Fibroblast of lung (primary cell): ENCODE measurements around the gene IFT22. TPM values are rescaled to one million over a fixed set of nuclear protein-coding genes. Genes with fewer than 3 reads are reported as not detected.

ENCODE experiments used
- DNase-seq, 2 donors: peaks; one replicate each; pipeline versions ENCODE4 v3.0.0 to v3.0.0-alpha.2; 2010; ENCODE audit warnings: low read depth in 2 of 2
- H2AFZ ChIP-seq: 2 replicates; pipeline ENCODE4 v1.5.1; 2012; ENCODE audit warnings: low read length, control low read depth, inconsistent platforms
- H3K27ac ChIP-seq: 2 replicates; pipeline ENCODE4 v1.5.1; 2011; ENCODE audit warnings: low read length, control low read depth; ENCODE audit not compliant: insufficient read depth
- H3K27me3 ChIP-seq: 2 replicates; pipeline ENCODE4 v1.5.1; 2011; ENCODE audit warnings: mild to moderate bottlenecking, low read length; ENCODE audit not compliant: control insufficient read depth, insufficient read depth
- H3K36me3 ChIP-seq: 2 replicates; pipeline ENCODE4 v1.5.1; 2011; ENCODE audit warnings: low read length; ENCODE audit not compliant: control insufficient read depth, insufficient read depth
- H3K4me1 ChIP-seq: 2 replicates; pipeline ENCODE4 v1.5.1; 2011; ENCODE audit warnings: low read length; ENCODE audit not compliant: control insufficient read depth, insufficient read depth; ENCODE audit errors: extremely low read depth
- H3K4me2 ChIP-seq: 2 replicates; pipeline ENCODE4 v1.5.1; 2011; ENCODE audit warnings: low read length, control low read depth; ENCODE audit not compliant: insufficient read depth; ENCODE audit errors: extremely low read depth
- H3K4me3 ChIP-seq, 4 experiments: fragments of 200-600 bp in 1 of 4; sonication (generic) in 1 of 4; replicated peaks in 1 of 4; 2 replicates each; pipeline ENCODE4 v1.5.1; 2011 to 2016; ENCODE audit warnings: low read length in 4 of 4, low read depth in 3 of 4, mild to moderate bottlenecking in 3 of 4, control low read depth in 2 of 4, inconsistent platforms in 1 of 4, mixed read lengths in 1 of 4; ENCODE audit not compliant: insufficient read depth in 1 of 4; ENCODE audit errors: control extremely low read depth in 1 of 4
- H3K79me2 ChIP-seq: 2 replicates; pipeline ENCODE4 v1.5.1; 2012; ENCODE audit warnings: mild to moderate bottlenecking, low read length, inconsistent platforms; ENCODE audit not compliant: control insufficient read depth, insufficient read depth
- H3K9ac ChIP-seq: 2 replicates; pipeline ENCODE4 v1.5.1; 2011; ENCODE audit warnings: mild to moderate bottlenecking, low read length, control low read depth; ENCODE audit not compliant: insufficient read depth
- H3K9me3 ChIP-seq: 2 replicates; pipeline ENCODE4 v1.5.1; 2012; ENCODE audit warnings: low read depth, low read length; ENCODE audit not compliant: control insufficient read depth, insufficient read depth
- H4K20me1 ChIP-seq: 2 replicates; pipeline ENCODE4 v1.5.1; 2011; ENCODE audit warnings: low read length; ENCODE audit not compliant: control insufficient read depth, insufficient read depth; ENCODE audit errors: extremely low read depth
- EZH2 ChIP-seq: IDR thresholded peaks from 2 replicates; pipeline ENCODE4 v1.5.1; 2012; ENCODE audit warnings: low read length, control low read depth, mild to moderate bottlenecking; ENCODE audit errors: missing control alignments
- polyA plus RNA-seq, 2 donors: library from polyadenylated mRNA; depleted of rRNA in 1 of 2; stranded (reverse) in 1 of 2; unstranded in 1 of 2; fragments of >200 nt; gene quantifications; 2 replicates each; pipeline ENCODE4 v1.2.1, GENCODE V29; 2011 to 2012; ENCODE audit warnings: missing spikeins in 1 of 2
- total RNA-seq: library from RNA; depleted of rRNA; stranded (reverse); fragments of >200 nt; gene quantifications from 2 replicates; pipeline ENCODE4 v1.2.1, GENCODE V29; 2014
- TF ChIP-seq, protein P1 (sequence below), 2 donors: IDR thresholded peaks in 1 of 2; conservative IDR thresholded peaks in 1 of 2; 1 replicate in 1 of 2; 2 replicates in 1 of 2; pipeline ENCODE4 v1.5.1; 2011 to 2012; ENCODE audit warnings: low read length in 2 of 2, control low read depth in 1 of 2, inconsistent platforms in 1 of 2, low read depth in 1 of 2, mild to moderate bottlenecking in 1 of 2

Gene IFT22
- total and polyA plus RNA-seq, 2 donors (not counting 1 experiment from before 2014, with no cell fraction given), result 19.8 to 34.2 TPM

DNA sequence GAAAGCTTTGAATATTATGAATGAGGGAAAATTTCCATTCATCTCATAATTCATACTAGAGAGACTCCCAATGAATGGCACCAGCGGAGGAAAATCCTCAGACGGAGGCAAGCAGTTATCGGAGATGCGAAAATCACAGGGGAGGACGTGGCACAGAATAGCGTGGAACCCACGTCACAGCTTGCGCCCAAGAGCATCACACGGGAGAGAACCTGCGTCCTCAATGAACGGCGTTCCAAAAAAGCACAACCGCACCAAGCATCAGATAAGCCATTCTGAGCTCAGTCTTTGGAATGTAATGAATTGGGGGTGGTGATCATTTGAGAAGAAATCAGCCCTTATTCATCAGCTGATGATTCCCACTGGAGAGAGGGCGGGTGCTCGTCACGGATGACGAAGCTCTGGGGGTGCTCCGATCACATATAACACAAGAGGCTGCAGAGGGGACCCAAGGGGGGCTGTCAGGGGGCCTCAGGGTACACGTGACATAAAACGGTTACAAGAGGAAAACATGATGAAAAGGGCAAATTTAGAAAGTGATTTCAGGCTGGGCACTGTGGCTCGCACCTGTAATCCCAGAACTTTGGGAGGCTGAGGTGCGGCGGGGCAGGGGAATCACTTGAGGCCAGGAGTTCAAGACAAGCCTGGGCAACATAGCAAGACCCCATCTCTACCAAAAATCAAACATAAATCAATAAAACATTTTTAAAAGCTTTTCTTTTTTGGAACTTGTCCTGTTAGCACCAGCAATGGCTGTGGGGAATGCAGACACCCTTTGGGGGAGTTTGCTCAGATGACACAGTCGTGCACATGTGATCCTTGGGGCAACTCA, 42.9 kb downstream of the IFT22 start:
- Histone ChIP-seq H3K4me3 (no peak overlapping the region), H3K4me1 (no peaks in the 10 kb centered on the region), H3K9me3 (no peaks in the 10 kb centered on the region), H3K79me2 (no peaks in the 10 kb centered on the region), H2AFZ (no peak overlapping the region), H3K27ac (no peak overlapping the region), H3K36me3 (no peaks in the 10 kb centered on the region), H4K20me1 (no peaks in the 10 kb centered on the region), H3K9ac (no peak overlapping the region), H3K4me2 (no peak overlapping the region), H3K27me3 (no peaks in the 10 kb centered on the region)
- DNase-seq, result no peak
- no peak for TF ChIP-seq EZH2
- TF ChIP-seq, protein P1, sequence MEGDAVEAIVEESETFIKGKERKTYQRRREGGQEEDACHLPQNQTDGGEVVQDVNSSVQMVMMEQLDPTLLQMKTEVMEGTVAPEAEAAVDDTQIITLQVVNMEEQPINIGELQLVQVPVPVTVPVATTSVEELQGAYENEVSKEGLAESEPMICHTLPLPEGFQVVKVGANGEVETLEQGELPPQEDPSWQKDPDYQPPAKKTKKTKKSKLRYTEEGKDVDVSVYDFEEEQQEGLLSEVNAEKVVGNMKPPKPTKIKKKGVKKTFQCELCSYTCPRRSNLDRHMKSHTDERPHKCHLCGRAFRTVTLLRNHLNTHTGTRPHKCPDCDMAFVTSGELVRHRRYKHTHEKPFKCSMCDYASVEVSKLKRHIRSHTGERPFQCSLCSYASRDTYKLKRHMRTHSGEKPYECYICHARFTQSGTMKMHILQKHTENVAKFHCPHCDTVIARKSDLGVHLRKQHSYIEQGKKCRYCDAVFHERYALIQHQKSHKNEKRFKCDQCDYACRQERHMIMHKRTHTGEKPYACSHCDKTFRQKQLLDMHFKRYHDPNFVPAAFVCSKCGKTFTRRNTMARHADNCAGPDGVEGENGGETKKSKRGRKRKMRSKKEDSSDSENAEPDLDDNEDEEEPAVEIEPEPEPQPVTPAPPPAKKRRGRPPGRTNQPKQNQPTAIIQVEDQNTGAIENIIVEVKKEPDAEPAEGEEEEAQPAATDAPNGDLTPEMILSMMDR (conservative IDR thresholded peaks at IDR 0.05 in 1 of 2, IDR thresholded peaks at IDR 0.05 in 1 of 2; ENCODE audit: low read depth in 1 of 2, low read length in 2 of 2), result no peak

DNA sequence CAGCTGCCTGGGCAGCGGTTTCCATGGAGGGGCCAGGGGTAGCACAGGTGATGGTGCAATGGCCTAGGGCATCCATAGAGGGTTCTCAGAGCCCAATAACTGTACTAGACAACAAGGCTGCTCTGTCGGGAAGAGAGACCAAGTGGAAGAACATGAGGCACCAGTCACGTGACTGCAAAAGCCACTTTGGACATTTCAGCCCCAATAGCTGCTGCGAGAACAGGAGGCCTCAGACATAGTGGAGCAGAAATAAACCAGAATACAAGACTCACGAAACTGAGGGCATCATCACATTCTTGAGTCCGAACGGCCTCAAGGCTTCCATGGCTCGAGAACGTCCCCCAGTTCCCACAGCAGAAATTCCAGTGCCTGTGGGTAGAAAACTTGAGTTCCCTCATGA, 44.5 kb downstream of the IFT22 start:
- H3K27me3 ChIP-seq, result no peaks in the 10 kb centered on the region
- H3K27ac ChIP-seq, result no peak overlapping the region
- no peaks in the 10 kb centered on the region for H3K4me1 ChIP-seq
- H3K36me3 ChIP-seq, result no peaks in the 10 kb centered on the region
- no peak overlapping the region for H3K4me3 ChIP-seq
- no peaks in the 10 kb centered on the region for H4K20me1 ChIP-seq
- no peak overlapping the region for H2AFZ ChIP-seq
- H3K79me2 ChIP-seq, result no peaks in the 10 kb centered on the region
- no peak overlapping the region for H3K9ac ChIP-seq
- DNase-seq, result no peak
- TF ChIP-seq, protein P1 (conservative IDR thresholded peaks at IDR 0.05 in 1 of 2, IDR thresholded peaks at IDR 0.05 in 1 of 2; ENCODE audit: low read depth in 1 of 2, low read length in 2 of 2), result no peak
- no peak for TF ChIP-seq EZH2
- no peak overlapping the region for H3K4me2 ChIP-seq
- H3K9me3 ChIP-seq, result no peaks in the 10 kb centered on the region

DNA sequence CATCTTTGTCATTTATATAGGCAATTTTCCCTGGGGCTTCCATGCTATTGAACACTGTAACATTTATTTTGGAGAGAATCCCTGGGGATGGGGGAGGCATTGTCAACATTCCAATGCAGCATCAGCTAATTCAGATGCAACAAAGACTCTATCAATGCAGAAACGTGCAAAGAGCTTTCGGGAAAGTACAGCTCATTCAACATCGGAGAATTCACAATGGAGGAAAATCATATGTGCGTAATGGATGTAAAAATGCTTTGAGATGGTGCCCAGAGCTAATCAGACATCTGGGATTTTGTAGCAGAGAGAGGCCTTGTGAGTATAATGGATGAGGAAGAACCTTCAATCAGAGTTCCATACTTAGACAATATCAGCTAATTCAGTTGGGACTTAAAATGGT, 48.4 kb downstream of the IFT22 start:
- Histone ChIP-seq H3K9me3 (no peaks in the 10 kb centered on the region), H2AFZ (no peak overlapping the region), H3K36me3 (no peaks in the 10 kb centered on the region), H3K4me1 (no peaks in the 10 kb centered on the region), H4K20me1 (no peaks in the 10 kb centered on the region), H3K9ac (no peak overlapping the region), H3K27me3 (no peaks in the 10 kb centered on the region), H3K4me3 (no peak overlapping the region), H3K79me2 (no peaks in the 10 kb centered on the region), H3K27ac (no peak overlapping the region), H3K4me2 (no peak overlapping the region)
- DNase-seq, result no peak
- TF ChIP-seq, protein P1 (conservative IDR thresholded peaks at IDR 0.05 in 1 of 2, IDR thresholded peaks at IDR 0.05 in 1 of 2; ENCODE audit: low read depth in 1 of 2, low read length in 2 of 2), result no peak
- no peak for TF ChIP-seq EZH2
